GM12892 (cell line): Measurements from ENCODE around the gene NELL1.

Experiments
- POLR2A ChIP-seq: IDR thresholded peaks from 2 replicates; pipeline ENCODE4 v1.6.1; 2011; ENCODE audit warnings: low read depth, low read length, control low read depth
- POLR2AphosphoS5 ChIP-seq: IDR thresholded peaks from 2 replicates; pipeline ENCODE4 v1.6.1; 2011; ENCODE audit warnings: low read depth, low read length, control low read depth
- TAF1 ChIP-seq: IDR thresholded peaks from 2 replicates; pipeline ENCODE4 v1.6.1; 2011; ENCODE audit warnings: low read depth, mild to moderate bottlenecking, control low read depth, low read length, borderline replicate concordance

DNA sequence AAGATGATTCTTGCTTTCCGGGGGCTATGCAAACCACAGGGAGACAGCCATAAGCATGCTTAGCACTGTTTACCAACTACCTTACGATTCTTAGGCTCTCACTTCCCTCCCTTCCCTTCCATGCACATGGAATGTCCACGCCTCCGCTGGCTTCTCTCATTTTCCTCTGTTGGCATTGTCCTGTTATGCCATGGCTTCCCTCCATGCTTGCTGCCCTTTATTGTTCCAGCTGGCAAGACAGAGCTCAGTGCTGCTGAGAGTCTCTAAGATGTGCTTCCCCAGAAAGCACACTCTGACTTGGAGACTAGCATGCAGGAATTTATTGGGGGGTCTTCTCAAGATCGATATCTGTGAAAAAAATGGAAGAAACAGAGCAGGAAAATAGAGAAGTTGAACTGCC lies 379.2 kb downstream of the NELL1 start:
- TF ChIP-seq TAF1 (no peak), POLR2A (no peak), POLR2AphosphoS5 (no peak)
